Smooth muscle cell (in vitro differentiated cells): ENCODE measurements around the gene RAB11B. TPM values are rescaled to one million over a fixed set of nuclear protein-coding genes. Genes with fewer than 3 reads are reported as not detected.

Experiments used
- DNase-seq: peaks from one replicate; lab custom pipeline; 2025; ENCODE audit not compliant: unreplicated experiment; lab: John Stamatoyannopoulos, UW
- H2AFZ ChIP-seq: fragments of 200-600 bp; sonication (generic); 2 replicates; pipeline ENCODE4 v1.6.0; 2016; ENCODE audit warnings: antibody characterized with exemption, low read depth, mild to moderate bottlenecking
- H3F3A ChIP-seq: fragments of 200-600 bp; sonication (generic); 2 replicates; pipeline ENCODE4 v1.6.0; 2017; ENCODE audit warnings: antibody characterized with exemption, low read depth
- H3K27ac ChIP-seq: fragments of 200-600 bp; sonication (generic); 2 replicates; pipeline ENCODE4 v1.5.1; 2016; ENCODE audit warnings: low read depth, mild to moderate bottlenecking
- H3K27me3 ChIP-seq: fragments of 200-600 bp; sonication (generic); 2 replicates; pipeline ENCODE4 v1.6.1; 2016; ENCODE audit warnings: low read depth, mild to moderate bottlenecking
- H3K36me3 ChIP-seq: fragments of 200-600 bp; sonication (generic); 2 replicates; pipeline ENCODE4 v1.5.1; 2016; ENCODE audit warnings: low read depth
- H3K4me1 ChIP-seq: fragments of 200-600 bp; sonication (generic); 2 replicates; pipeline ENCODE4 v1.5.1; 2016; ENCODE audit warnings: low read depth
- H3K4me2 ChIP-seq: fragments of 200-600 bp; sonication (generic); 2 replicates; pipeline ENCODE4 v1.6.0; 2016; ENCODE audit warnings: mild to moderate bottlenecking
- H3K4me3 ChIP-seq: fragments of 200-600 bp; sonication (generic); 2 replicates; pipeline ENCODE4 v1.5.1; 2016; ENCODE audit warnings: mild to moderate bottlenecking
- H3K79me2 ChIP-seq: fragments of 200-600 bp; sonication (generic); 2 replicates; pipeline ENCODE4 v1.6.0; 2016; ENCODE audit warnings: low read depth, mild to moderate bottlenecking
- H3K9ac ChIP-seq: fragments of 200-600 bp; sonication (generic); 2 replicates; pipeline ENCODE4 v1.6.0; 2016; ENCODE audit warnings: low read depth
- H3K9me3 ChIP-seq: fragments of 200-600 bp; sonication (generic); replicated peaks from 2 replicates; pipeline ENCODE4 v1.5.1; 2016; ENCODE audit warnings: low read depth
- H4K20me1 ChIP-seq: fragments of 200-600 bp; sonication (generic); 2 replicates; pipeline ENCODE4 v1.6.0; 2016; ENCODE audit warnings: low read depth
- CTCF ChIP-seq: fragments of 200-600 bp; sonication (generic); IDR thresholded peaks from 2 replicates; pipeline ENCODE4 v1.5.1; 2017; ENCODE audit warnings: borderline replicate concordance, mild to moderate bottlenecking, antibody characterized with exemption; ENCODE audit not compliant: insufficient read depth, poor library complexity, severe bottlenecking
- WGBS: methylation state at CpG from one replicate; pipeline ENCODE4 v1.1.7; 2016; ENCODE audit warnings: low lambda C conversion rate; 5-methylcytosine and 5-hydroxymethylcytosine counted together
- polyA plus RNA-seq: library from polyadenylated mRNA; unstranded; fragments of >200 nt; fragmentation: Nextera tagmentation; extraction: Ambion mirVana; gene quantifications from 2 replicates; pipeline ENCODE4 v1.2.1, GENCODE V29; 2016
- total RNA-seq: library from RNA; depleted of rRNA; stranded (reverse); fragments of >200 nt; gene quantifications from 2 replicates; pipeline ENCODE4 v1.2.3, GENCODE V29; 2014

Gene RAB11B
- total and polyA plus RNA-seq, 2 experiments from 2014 or later: 28.9 to 148 TPM

GRCh38 chr19:8429044-8429443, 38.9 kb downstream of the RAB11B start:
- Histone ChIP-seq H3K4me3 (no peak overlapping the region), H2AFZ (no peak overlapping the region), H4K20me1 (no peaks in the 10 kb centered on the region), H3K4me2 (no peak overlapping the region), H3K4me1 (no peaks in the 10 kb centered on the region), H3K27me3 (no peaks in the 10 kb centered on the region), H3K27ac (no peak overlapping the region), H3K9ac (no peak overlapping the region), H3K79me2 (no peaks in the 10 kb centered on the region), H3K36me3 (no peaks in the 10 kb centered on the region), H3F3A (peaks cover 12% of the 10 kb centered on the region), H3K9me3 (no peaks in the 10 kb centered on the region)
- no peak for DNase-seq
- no peak for TF ChIP-seq CTCF
- WGBS: 87% methylated on average over 6 of the region's 6 CpGs

GRCh38 chr19:8429826-8430225, 39.7 kb downstream of the RAB11B start:
- Histone ChIP-seq H3K4me1 (no peaks in the 10 kb centered on the region), H4K20me1 (no peaks in the 10 kb centered on the region), H3K79me2 (no peaks in the 10 kb centered on the region), H3K27me3 (no peaks in the 10 kb centered on the region), H3K4me3 (no peak overlapping the region), H3K36me3 (no peaks in the 10 kb centered on the region), H2AFZ (no peak overlapping the region), H3F3A (peaks cover 4% of the 10 kb centered on the region), H3K4me2 (no peak overlapping the region), H3K9me3 (no peaks in the 10 kb centered on the region), H3K27ac (no peak overlapping the region), H3K9ac (no peak overlapping the region)
- DNase-seq: no peak
- no peak for TF ChIP-seq CTCF
- WGBS: 97% methylated on average over 6 of the region's 6 CpGs

- no peak overlapping the region for H2AFZ ChIP-seq
- H4K20me1 ChIP-seq: no peaks in the 10 kb centered on the region
- no peak overlapping the region for H3K4me3 ChIP-seq
- DNase-seq: no peak
- H3K79me2 ChIP-seq: no peaks in the 10 kb centered on the region
- no peak overlapping the region for H3K9ac ChIP-seq
- no peak for TF ChIP-seq CTCF
- H3K27me3 ChIP-seq: no peaks in the 10 kb centered on the region
- H3K4me1 ChIP-seq: no peaks in the 10 kb centered on the region
- no peaks in the 10 kb centered on the region for H3K36me3 ChIP-seq
- H3K27ac ChIP-seq: no peak overlapping the region
- H3K9me3 ChIP-seq: no peaks in the 10 kb centered on the region
- H3F3A ChIP-seq: no peaks in the 10 kb centered on the region
- WGBS: 97% methylated on average over 16 of the region's 20 CpGs
- H3K4me2 ChIP-seq: no peak overlapping the region
Observed at GRCh38 chr19:8430650-8431049, 40.5 kb downstream of the RAB11B start.

GRCh38 chr19:8438236-8438635, 48.1 kb downstream of the RAB11B start:
- H2AFZ ChIP-seq: no peak overlapping the region
- no peaks in the 10 kb centered on the region for H3F3A ChIP-seq
- no peak overlapping the region for H3K4me2 ChIP-seq
- no peak overlapping the region for H3K4me3 ChIP-seq
- H3K27ac ChIP-seq: no peak overlapping the region
- H3K79me2 ChIP-seq: no peaks in the 10 kb centered on the region
- H3K9me3 ChIP-seq: no peaks in the 10 kb centered on the region
- no peak for TF ChIP-seq CTCF
- H3K9ac ChIP-seq: no peak overlapping the region
- H4K20me1 ChIP-seq: no peaks in the 10 kb centered on the region
- H3K27me3 ChIP-seq: no peaks in the 10 kb centered on the region
- no peaks in the 10 kb centered on the region for H3K36me3 ChIP-seq
- no peak for DNase-seq
- 96% methylated on average over 12 of the region's 12 CpGs for WGBS
- no peaks in the 10 kb centered on the region for H3K4me1 ChIP-seq
